Measurements from ENCODE around the gene WNK2. TPM values are rescaled to one million over a fixed set of nuclear protein-coding genes. Genes with fewer than 3 reads are reported as not detected.
"Not testable (repeated sequence)": the region's sequence is repeated elsewhere in the genome, so short reads cannot be mapped to it uniquely, and the experiment has no call there.

WNK2 gene
- not detected for polyA plus RNA-seq (2012; ENCODE audit: low read depth, missing spikeins)

DNA sequence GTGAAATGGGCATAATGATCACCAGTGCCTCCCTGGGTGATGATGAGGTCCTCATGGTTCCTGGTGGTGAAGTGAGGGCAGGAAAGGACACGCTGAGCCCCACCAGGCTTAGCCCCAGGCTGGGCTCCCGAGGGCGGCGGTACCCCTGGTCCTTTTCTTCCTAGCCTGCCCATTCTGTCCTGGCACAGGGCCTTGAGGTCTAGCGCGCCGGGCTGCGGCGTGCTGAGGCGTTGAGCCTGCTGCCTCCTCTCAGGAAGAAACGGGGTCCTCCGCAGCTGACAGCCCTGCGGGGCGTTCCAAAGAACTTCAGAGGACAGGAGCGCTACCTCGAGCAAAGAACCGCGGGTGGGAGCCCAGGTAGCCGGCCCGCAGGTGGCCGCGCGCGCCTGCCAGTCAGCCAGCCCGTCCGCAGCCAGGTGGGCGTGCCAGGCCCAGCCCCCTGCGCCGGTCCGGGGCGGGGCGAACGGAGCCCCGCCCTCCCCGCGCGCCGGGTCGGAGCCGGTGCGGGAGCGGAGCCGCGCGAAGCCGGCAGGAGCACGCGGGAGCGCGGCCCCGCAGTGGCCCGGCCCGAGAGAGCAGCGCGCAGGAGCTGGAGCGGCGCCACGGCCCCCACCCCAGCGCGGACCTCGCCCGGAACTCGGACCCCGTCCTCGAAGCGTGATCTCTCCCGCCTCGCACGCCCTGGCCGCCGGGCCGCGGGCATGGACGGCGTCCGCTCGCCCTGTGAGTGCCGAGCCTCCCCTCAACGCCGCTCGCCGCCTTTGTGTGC is at the start of gene WNK2:
TSS of gene WNK2 (plus strand) at position 477 of the 769 bp plus-strand sequence. CDS start 791 bp downstream, outside the sequence.
- peak; percentile 62 for DNase-seq (ENCODE audit: insufficient read length, low spot score)
- FAIRE-seq = no peak
- TF ChIP-seq POLR2AphosphoS5 (IDR thresholded peaks at IDR 0.05; ENCODE audit: low read depth, low read length) = no peak

DNA sequence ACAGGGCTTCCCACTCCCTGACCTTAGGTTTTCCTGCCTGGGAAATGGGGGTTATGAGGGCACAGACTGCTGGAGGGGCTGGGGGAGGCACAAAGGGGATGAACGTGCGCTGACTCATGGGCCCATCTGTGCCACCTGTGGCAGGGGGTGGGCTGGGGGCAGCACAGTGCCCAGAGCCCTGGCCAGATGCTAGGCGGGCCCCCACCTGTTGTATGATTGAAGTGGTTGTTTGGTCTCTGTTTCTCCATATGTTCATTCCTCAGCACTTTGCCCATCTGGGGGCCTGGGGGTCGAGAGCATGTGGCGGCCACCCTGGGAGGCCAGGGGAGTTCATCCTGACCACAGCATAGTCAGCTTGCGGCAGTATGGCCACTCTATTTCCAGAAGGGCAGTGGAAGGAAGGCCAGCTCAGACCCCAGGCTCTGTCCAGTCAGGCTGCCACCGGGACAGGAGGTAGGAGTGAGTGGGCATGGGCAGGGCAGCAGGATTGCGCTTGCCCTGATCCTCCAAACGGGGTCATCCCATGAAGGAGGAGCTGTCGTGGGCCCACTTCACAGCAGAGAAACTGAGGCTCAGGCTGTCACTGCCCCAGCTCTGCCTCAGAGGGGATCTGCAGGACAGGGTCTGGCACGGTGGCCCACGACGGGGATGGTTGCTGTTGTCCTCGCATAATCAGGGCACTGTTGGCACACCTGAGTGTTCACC is 49.0 kb upstream of the WNK2 start:
- FAIRE-seq (no peak), DNase-seq (ENCODE audit: insufficient read length, low spot score) (no peak)
- TF ChIP-seq POLR2A (IDR thresholded peaks at IDR 0.05; ENCODE audit: low read depth, low read length) (no peak), PAX5 (IDR thresholded peaks at IDR 0.05; ENCODE audit: insufficient read depth, low read length, severe bottlenecking) (no peak), TAF1 (IDR thresholded peaks at IDR 0.05; ENCODE audit: low read depth, low read length) (no peak), SPI1 (IDR thresholded peaks at IDR 0.05; ENCODE audit: low read depth, low read length) (no peak), POLR2AphosphoS5 (IDR thresholded peaks at IDR 0.05; ENCODE audit: low read depth, low read length) (no peak), POU2F2 (IDR thresholded peaks at IDR 0.05; ENCODE audit: low read depth, low read length) (no peak)

DNA sequence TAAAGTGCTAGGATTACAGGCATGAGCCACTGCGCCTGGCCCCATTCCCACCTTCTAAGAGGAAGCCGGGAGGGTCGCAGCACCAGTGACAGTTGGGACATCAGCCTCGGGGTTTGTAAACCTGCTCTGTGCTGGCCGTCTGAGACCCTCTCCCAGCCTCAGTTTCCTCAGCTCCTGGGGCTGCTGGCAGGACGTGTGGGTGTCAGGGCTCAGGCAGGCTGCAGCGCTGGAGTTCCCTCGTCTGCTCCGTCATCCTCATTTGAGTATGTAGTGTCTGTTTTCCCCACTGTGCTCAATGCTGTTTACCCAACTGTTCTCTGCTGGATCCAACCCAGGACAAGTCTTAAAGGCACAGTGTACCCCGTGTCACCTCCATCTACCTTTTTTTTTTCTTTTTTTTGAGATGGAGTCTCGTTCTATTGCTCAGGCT is 47.9 kb upstream of the WNK2 start:
- FAIRE-seq (no peak), DNase-seq (ENCODE audit: insufficient read length, low spot score) (no peak)
- TF ChIP-seq PAX5 (IDR thresholded peaks at IDR 0.05; ENCODE audit: insufficient read depth, low read length, severe bottlenecking) (no peak), POLR2A (IDR thresholded peaks at IDR 0.05; ENCODE audit: low read depth, low read length) (no peak), TAF1 (IDR thresholded peaks at IDR 0.05; ENCODE audit: low read depth, low read length) (no peak), SPI1 (IDR thresholded peaks at IDR 0.05; ENCODE audit: low read depth, low read length) (no peak), POU2F2 (IDR thresholded peaks at IDR 0.05; ENCODE audit: low read depth, low read length) (no peak), POLR2AphosphoS5 (IDR thresholded peaks at IDR 0.05; ENCODE audit: low read depth, low read length) (no peak)

DNA sequence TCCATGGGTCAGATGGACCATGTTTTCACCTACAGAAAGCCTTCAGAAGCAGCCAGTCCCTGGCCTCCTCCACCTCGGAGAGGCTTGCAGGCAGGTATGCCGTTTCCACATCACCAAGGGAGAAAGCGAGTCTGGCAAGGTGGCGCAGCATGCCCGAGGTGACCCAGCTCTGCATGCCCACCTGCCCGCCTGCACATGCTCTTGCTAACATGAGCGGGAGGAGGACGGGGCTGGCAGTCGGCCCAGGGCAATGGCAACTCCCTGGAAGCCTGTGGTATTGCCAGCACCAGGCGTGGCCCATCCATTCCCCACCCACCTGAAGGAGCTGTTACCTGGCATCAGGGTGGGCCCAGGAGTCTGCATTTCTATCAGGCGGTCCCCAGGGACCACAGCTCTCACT is 46.6 kb upstream of the WNK2 start:
- DNase-seq (ENCODE audit: insufficient read length, low spot score) = no peak
- no peak for FAIRE-seq
- TF ChIP-seq POU2F2 (IDR thresholded peaks at IDR 0.05; ENCODE audit: low read depth, low read length) (no peak), TAF1 (IDR thresholded peaks at IDR 0.05; ENCODE audit: low read depth, low read length) (no peak), POLR2A (IDR thresholded peaks at IDR 0.05; ENCODE audit: low read depth, low read length) (no peak), PAX5 (IDR thresholded peaks at IDR 0.05; ENCODE audit: insufficient read depth, low read length, severe bottlenecking) (no peak), POLR2AphosphoS5 (IDR thresholded peaks at IDR 0.05; ENCODE audit: low read depth, low read length) (no peak), SPI1 (IDR thresholded peaks at IDR 0.05; ENCODE audit: low read depth, low read length) (no peak)

DNA sequence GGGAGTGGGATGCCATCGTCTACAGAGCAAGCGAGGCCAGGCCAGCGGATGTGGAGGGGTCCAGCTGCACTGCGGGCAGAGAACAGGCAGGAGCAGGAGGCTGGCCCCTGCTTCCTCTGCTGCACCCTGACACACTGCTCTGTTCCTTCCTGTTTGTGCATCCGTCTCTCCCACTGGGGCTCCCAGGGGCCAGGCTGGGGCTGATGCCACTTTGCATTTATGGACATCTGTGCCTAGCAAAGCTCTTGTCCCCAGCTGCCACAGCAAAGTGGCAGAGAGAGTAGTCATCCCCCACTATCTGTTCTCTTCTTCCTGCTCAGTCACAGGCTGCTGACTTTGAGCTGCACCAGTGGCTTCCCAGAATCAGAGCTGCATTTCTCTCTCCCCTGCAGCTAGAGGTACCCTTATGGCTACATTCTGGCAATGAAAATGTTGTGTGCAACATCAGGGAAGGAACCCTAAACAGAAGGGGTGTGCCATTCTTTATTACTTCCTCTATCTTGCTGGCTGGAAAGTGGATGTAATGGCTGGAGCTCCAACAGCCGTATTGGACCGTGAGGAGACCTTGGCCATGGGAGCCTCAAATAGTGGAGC is 45.7 kb upstream of the WNK2 start:
- FAIRE-seq = peak; percentile 89
- TF ChIP-seq POLR2A (IDR thresholded peaks at IDR 0.05; ENCODE audit: low read depth, low read length) (no peak), PAX5 (IDR thresholded peaks at IDR 0.05; ENCODE audit: insufficient read depth, low read length, severe bottlenecking) (peak; percentile 92), SPI1 (IDR thresholded peaks at IDR 0.05; ENCODE audit: low read depth, low read length) (no peak)

DNA sequence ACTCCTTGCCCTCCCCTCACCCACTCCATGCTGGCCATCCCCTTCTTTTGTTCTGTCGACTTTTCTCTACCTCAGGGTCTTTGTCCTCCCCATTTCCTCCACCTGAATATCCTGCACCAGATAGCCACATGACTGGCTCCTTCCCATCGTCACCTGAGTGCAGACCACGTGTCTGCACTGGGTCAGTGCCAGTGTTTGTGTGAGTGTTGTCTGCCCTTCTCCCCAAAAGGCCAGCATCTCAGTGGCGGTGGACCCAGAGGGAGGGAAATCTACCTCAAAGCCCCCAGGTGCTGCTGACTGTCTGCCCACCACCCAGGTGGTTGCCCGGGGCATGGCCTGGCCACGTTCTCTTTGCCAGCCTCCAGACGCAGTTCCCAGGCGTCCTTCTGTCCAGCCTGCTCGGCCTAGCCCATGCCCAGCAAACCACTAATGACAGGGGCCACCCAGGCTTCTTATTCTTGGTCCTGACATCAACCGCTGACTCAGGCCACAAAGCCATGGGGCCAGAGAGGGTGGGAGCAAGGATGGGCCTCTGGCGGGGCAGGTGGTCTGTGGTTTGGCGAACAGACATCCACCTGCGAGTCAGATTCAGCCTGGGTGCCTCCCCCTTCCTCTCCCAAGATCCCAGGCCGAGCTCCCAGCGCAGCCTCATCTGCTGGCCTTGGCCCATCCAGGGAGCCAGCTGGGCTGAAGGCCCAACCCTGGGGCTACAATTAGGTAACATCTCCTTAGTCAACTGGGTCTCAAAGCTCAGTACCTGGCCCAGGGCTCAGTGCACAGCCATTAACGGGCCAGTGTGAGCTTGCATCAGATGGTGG is 44.4 kb upstream of the WNK2 start:
- TF ChIP-seq POLR2A (IDR thresholded peaks at IDR 0.05; ENCODE audit: low read depth, low read length) (no peak), SPI1 (IDR thresholded peaks at IDR 0.05; ENCODE audit: low read depth, low read length) (no peak), PAX5 (IDR thresholded peaks at IDR 0.05; ENCODE audit: insufficient read depth, low read length, severe bottlenecking) (no peak), TAF1 (IDR thresholded peaks at IDR 0.05; ENCODE audit: low read depth, low read length) (no peak), POU2F2 (IDR thresholded peaks at IDR 0.05; ENCODE audit: low read depth, low read length) (no peak), POLR2AphosphoS5 (IDR thresholded peaks at IDR 0.05; ENCODE audit: low read depth, low read length) (no peak)
- no peak for DNase-seq (ENCODE audit: insufficient read length, low spot score)
- FAIRE-seq = peak; percentile 67

More for the DNA sequence above, 45.7 kb upstream of the WNK2 start:
- DNase-seq (ENCODE audit: insufficient read length, low spot score) = no peak

DNA sequence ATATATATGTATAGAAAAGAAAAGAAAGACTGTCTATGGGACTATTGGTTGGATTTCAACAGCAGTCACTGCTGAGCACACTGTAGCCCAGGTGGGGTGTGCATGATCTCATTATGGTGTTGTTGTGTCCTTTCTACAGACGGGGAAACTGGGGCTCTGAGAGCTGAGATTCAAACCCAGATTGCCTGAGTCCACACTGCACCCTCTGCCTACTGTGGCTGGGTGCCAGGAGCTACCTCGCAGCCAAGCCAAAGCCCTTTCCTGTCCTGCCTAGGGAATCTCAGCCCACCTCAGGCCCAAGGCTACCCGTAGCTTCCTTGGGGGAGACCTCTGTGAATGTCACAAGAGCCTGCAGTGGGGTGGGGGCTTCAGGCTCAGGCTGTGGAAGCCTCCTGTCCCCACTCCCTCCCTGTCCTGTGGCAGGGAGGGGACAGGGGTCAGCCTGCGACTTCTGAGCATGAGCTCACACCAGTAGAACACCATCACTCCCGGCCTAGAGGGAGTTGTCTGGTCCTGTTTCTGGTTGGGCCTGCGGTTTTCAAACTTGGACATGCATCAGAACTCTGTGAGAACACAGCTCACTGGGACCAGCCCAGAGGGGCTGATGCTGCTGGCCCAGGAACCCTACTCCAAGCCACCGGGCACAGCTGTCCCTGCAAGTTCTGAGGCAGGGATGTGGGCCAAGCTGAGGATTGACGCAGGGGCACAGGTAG is 42.0 kb upstream of the WNK2 start:
- DNase-seq (ENCODE audit: insufficient read length, low spot score) = no peak
- TF ChIP-seq POU2F2 (IDR thresholded peaks at IDR 0.05; ENCODE audit: low read depth, low read length) = no peak
- no peak for TF ChIP-seq POLR2AphosphoS5 (IDR thresholded peaks at IDR 0.05; ENCODE audit: low read depth, low read length)
- no peak for TF ChIP-seq POLR2A (IDR thresholded peaks at IDR 0.05; ENCODE audit: low read depth, low read length)
- TF ChIP-seq TAF1 (IDR thresholded peaks at IDR 0.05; ENCODE audit: low read depth, low read length) = no peak
- no peak for TF ChIP-seq PAX5 (IDR thresholded peaks at IDR 0.05; ENCODE audit: insufficient read depth, low read length, severe bottlenecking)
- FAIRE-seq = no peak

DNA sequence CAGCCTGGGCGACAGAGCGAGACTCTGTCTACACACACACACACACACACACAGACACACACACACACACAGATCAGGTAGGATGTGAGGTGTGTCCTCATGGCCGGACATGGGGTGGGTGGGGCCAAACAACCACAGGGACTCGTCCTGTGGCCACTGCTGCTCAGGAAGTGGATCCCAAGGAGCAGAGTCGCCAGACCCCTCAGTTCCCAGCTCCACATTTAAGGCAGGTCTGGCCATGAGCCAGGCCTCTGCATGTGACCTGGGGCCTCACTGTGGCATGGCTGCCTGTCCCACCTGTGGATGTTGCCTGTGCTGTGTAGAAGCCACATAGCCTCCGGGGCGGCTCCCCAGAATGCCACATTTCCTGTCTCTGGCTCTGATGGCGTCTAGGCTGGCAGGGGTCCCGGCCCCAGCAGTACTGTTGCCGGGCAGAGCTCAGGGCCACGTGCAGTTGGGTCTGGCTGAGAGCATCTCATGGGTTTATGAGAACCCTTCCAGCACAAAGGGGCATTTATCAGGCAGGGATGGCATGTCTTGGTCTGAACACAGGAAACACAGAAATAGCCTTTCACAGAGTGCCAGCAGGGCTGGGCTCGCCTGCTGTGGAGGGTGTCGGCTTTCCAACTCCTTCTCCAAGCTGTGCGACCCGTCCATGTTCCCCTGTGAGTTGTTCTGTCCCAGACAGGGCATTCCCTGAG is 40.0 kb upstream of the WNK2 start:
- peak; percentile 87 for FAIRE-seq
- no peak for DNase-seq (ENCODE audit: insufficient read length, low spot score)
- TF ChIP-seq PAX5 (IDR thresholded peaks at IDR 0.05; ENCODE audit: insufficient read depth, low read length, severe bottlenecking) = no peak
- TF ChIP-seq POLR2AphosphoS5 (IDR thresholded peaks at IDR 0.05; ENCODE audit: low read depth, low read length) = no peak
- TF ChIP-seq SPI1 (IDR thresholded peaks at IDR 0.05; ENCODE audit: low read depth, low read length) = no peak
- no peak for TF ChIP-seq TAF1 (IDR thresholded peaks at IDR 0.05; ENCODE audit: low read depth, low read length)
- no peak for TF ChIP-seq POU2F2 (IDR thresholded peaks at IDR 0.05; ENCODE audit: low read depth, low read length)
- TF ChIP-seq POLR2A (IDR thresholded peaks at IDR 0.05; ENCODE audit: low read depth, low read length) = no peak

DNA sequence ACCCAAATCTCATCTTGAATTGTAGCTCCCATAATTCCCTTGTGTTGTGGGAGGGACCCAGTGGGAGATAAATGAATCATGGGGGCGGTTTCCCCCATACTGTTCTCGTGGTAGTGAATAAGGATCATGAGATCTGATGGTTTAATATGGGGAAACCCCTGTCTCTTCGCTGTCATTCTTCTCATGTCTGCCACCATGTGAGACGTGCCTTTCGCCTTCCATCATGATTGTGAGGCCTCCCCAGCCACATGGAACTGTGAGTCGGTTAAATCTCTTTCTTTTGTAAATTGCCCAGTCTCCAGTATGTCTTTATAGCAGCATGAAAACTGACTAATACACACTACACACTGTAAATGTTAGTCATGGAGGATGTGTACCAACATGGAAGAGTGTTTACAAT is 37.2 kb upstream of the WNK2 start:
- FAIRE-seq; DNase-seq (ENCODE audit: insufficient read length, low spot score): not testable (repeated sequence)
